BLaER1 (cell line): ENCODE data around the gene WAPL.
A peak's percentile ranks its signal among the peaks of the same experiment; 100 is the strongest.
"Not testable (repeated sequence)": the region's sequence is repeated elsewhere in the genome, so short reads cannot be mapped to it uniquely, and the experiment has no call there.

Experiments used
- H3K27ac ChIP-seq: shearing (Covaris generic); formaldehyde crosslinking; 2 replicates; pipeline ENCODE4 v1.8.1; 2022
- H3K27me3 ChIP-seq: shearing (Covaris generic); formaldehyde crosslinking; 2 replicates; pipeline ENCODE4 v1.8.1; 2022
- H3K36me3 ChIP-seq: shearing (Covaris generic); formaldehyde crosslinking; 2 replicates; pipeline ENCODE4 v1.8.1; 2022
- H3K4me1 ChIP-seq: shearing (Covaris generic); formaldehyde crosslinking; 2 replicates; pipeline ENCODE4 v1.8.1; 2022
- H3K4me2 ChIP-seq: shearing (Covaris generic); formaldehyde crosslinking; 2 replicates; pipeline ENCODE4 v1.8.1; 2022
- H3K4me3 ChIP-seq: shearing (Covaris generic); formaldehyde crosslinking; 2 replicates; pipeline ENCODE4 v1.8.1; 2022
- H3K9ac ChIP-seq: shearing (Covaris generic); formaldehyde crosslinking; 2 replicates; pipeline ENCODE4 v1.8.1; 2022
- H3K9me3 ChIP-seq: shearing (Covaris generic); formaldehyde crosslinking; 2 replicates; pipeline ENCODE4 v1.8.1; 2022
- H4K20me1 ChIP-seq: shearing (Covaris generic); formaldehyde crosslinking; 2 replicates; pipeline ENCODE4 v1.8.1; 2022
- Cebpa-rat ChIP-seq: shearing (Covaris generic); IDR thresholded peaks from 2 replicates; pipeline ENCODE4 v1.8.1; 2022

Gene WAPL

GRCh38 chr10:86391986-86392722, 129.4 kb downstream of the WAPL start:
- peaks cover 5% of the 10 kb centered on the region; the same call in 1 of the 2 replicates for H3K9me3 ChIP-seq
- H3K4me3 ChIP-seq, result no peak overlapping the region
- TF ChIP-seq Cebpa-rat, result no peak
- H3K27ac ChIP-seq, result peak overlapping the region; percentile 42; the same call in 1 of the 2 replicates
- no peaks in the 10 kb centered on the region for H3K36me3 ChIP-seq
- H3K9ac ChIP-seq, result 0 out of 2 replicates have a peak overlapping the region, but pooled peaks have one; percentile 15
- no peaks in the 10 kb centered on the region for H3K27me3 ChIP-seq
- H3K4me2 ChIP-seq, result peak overlapping the region; percentile 66
- H4K20me1 ChIP-seq, result no peaks in the 10 kb centered on the region
- peaks cover 31% of the 10 kb centered on the region for H3K4me1 ChIP-seq

- peaks cover 5% of the 10 kb centered on the region; the same call in 1 of the 2 replicates for H3K9me3 ChIP-seq
- no peak overlapping the region for H3K9ac ChIP-seq
- peak overlapping the region; percentile 66 for H3K4me2 ChIP-seq
- H3K4me1 ChIP-seq, result peaks cover 31% of the 10 kb centered on the region
- H3K36me3 ChIP-seq, result no peaks in the 10 kb centered on the region
- TF ChIP-seq Cebpa-rat, result no peak
- no peaks in the 10 kb centered on the region for H4K20me1 ChIP-seq
- no peak overlapping the region for H3K4me3 ChIP-seq
- peak overlapping the region; percentile 42; the same call in 1 of the 2 replicates for H3K27ac ChIP-seq
- H3K27me3 ChIP-seq, result no peaks in the 10 kb centered on the region
Measured at GRCh38 chr10:86391236-86391840, 130.3 kb downstream of the WAPL start.

- Histone ChIP-seq H3K9me3 (peaks cover 5% of the 10 kb centered on the region; the same call in 1 of the 2 replicates), H3K27me3 (no peaks in the 10 kb centered on the region), H3K36me3 (no peaks in the 10 kb centered on the region), H4K20me1 (no peaks in the 10 kb centered on the region), H3K9ac (no peak overlapping the region), H3K4me2 (no peak overlapping the region), H3K4me3 (no peak overlapping the region), H3K4me1 (peaks cover 31% of the 10 kb centered on the region), H3K27ac (no peak overlapping the region)
- no peak for TF ChIP-seq Cebpa-rat
Measured at GRCh38 chr10:86390337-86391120, 131.1 kb downstream of the WAPL start.

- Histone ChIP-seq H3K27ac (no peak overlapping the region), H3K9ac (no peak overlapping the region), H3K4me2 (no peak overlapping the region), H3K36me3 (no peaks in the 10 kb centered on the region), H3K4me1 (peaks cover 31% of the 10 kb centered on the region), H3K9me3 (peaks cover 5% of the 10 kb centered on the region; the same call in 1 of the 2 replicates), H3K27me3 (no peaks in the 10 kb centered on the region), H3K4me3 (no peak overlapping the region), H4K20me1 (no peaks in the 10 kb centered on the region)
- no peak for TF ChIP-seq Cebpa-rat
Measured at GRCh38 chr10:86389441-86390193, 132.0 kb downstream of the WAPL start.

GRCh38 chr10:86389109-86389440, 132.5 kb downstream of the WAPL start:
- H3K9ac ChIP-seq, H3K27me3 ChIP-seq, H3K4me2 ChIP-seq, H3K9me3 ChIP-seq, H3K36me3 ChIP-seq, H3K4me3 ChIP-seq, H3K27ac ChIP-seq, H4K20me1 ChIP-seq: not testable (repeated sequence)
- H3K4me1 ChIP-seq, result peaks cover 31% of the 10 kb centered on the region

GRCh38 chr10:86388119-86388704, 133.4 kb downstream of the WAPL start:
- peaks cover 5% of the 10 kb centered on the region; the same call in 1 of the 2 replicates for H3K9me3 ChIP-seq
- no peak for TF ChIP-seq Cebpa-rat
- H4K20me1 ChIP-seq, result no peaks in the 10 kb centered on the region
- no peaks in the 10 kb centered on the region for H3K27me3 ChIP-seq
- H3K4me1 ChIP-seq, result peaks cover 25% of the 10 kb centered on the region
- no peak overlapping the region for H3K9ac ChIP-seq
- no peaks in the 10 kb centered on the region for H3K36me3 ChIP-seq
- H3K4me3 ChIP-seq, result no peak overlapping the region
- no peak overlapping the region for H3K4me2 ChIP-seq
- no peak overlapping the region for H3K27ac ChIP-seq

GRCh38 chr10:86387178-86387794, 134.3 kb downstream of the WAPL start:
- H3K4me3 ChIP-seq, result no peak overlapping the region
- H3K9ac ChIP-seq, result no peak overlapping the region
- no peaks in the 10 kb centered on the region for H3K27me3 ChIP-seq
- TF ChIP-seq Cebpa-rat, result no peak
- no peak overlapping the region for H3K27ac ChIP-seq
- no peaks in the 10 kb centered on the region for H3K36me3 ChIP-seq
- H4K20me1 ChIP-seq, result no peaks in the 10 kb centered on the region
- H3K4me2 ChIP-seq, result no peak overlapping the region
- H3K4me1 ChIP-seq, result peaks cover 16% of the 10 kb centered on the region
- peaks cover 5% of the 10 kb centered on the region; the same call in 1 of the 2 replicates for H3K9me3 ChIP-seq

- Histone ChIP-seq H3K4me2 (no peak overlapping the region), H3K4me3 (no peak overlapping the region), H3K9ac (no peak overlapping the region), H3K9me3 (peaks cover 5% of the 10 kb centered on the region; the same call in 1 of the 2 replicates), H3K4me1 (0 out of 2 replicates have a peak, but pooled peaks cover under 1% of the 10 kb centered on the region), H3K27ac (no peak overlapping the region), H3K36me3 (no peaks in the 10 kb centered on the region), H3K27me3 (no peaks in the 10 kb centered on the region), H4K20me1 (no peaks in the 10 kb centered on the region)
- no peak for TF ChIP-seq Cebpa-rat
Measured at GRCh38 chr10:86385806-86386205, 135.8 kb downstream of the WAPL start.
